ENCODE measurements around the gene BCL7B. TPM values are rescaled to one million over a fixed set of nuclear protein-coding genes. Genes with fewer than 3 reads are reported as not detected.

Gene BCL7B
- total and polyA plus RNA-seq, 2 of the 13 experiments (the other 11 are each of a cell fraction or from before 2014, with no cell fraction given): 24.3 to 38.2 TPM

DNA sequence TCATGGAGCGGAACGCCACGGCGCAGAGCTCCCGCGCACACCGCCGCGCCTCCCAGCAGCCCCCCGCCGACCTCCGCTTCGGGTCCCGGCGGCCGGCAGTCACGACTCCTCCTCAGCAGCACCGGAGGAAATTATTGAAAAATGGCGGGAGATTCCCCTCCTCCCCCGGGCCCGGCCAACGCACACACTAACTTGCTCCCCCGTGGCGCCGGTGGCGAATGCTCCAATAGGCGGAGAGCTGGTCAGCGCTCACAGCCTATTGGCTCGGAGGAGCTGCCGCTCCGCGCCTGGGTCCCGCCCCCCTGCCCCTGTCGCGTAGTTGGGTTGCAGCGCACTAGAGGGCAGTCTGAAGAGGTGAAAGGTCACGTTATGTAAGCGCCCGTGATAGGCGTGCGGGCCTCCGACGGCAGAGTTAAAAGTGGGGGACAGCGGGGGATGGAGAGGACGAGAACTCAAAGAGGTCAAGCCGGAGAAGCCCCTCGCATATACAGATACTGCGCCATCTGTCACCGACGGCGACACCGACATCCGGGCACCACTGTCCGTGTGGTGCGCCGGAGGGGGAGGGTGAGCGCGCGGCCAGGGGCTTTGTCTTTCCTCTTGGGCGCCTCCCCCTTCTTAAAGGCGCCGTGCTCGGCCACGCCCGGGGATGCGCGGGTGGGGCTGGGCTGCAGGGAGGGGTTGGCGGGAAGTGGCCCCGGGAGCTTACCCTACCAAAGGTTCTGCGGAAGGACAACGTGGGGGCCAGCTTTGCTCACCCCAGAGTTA, 35.2 kb downstream of the BCL7B start, which contains the start of gene BAZ1B (continued):
- TF ChIP-seq, protein P1, sequence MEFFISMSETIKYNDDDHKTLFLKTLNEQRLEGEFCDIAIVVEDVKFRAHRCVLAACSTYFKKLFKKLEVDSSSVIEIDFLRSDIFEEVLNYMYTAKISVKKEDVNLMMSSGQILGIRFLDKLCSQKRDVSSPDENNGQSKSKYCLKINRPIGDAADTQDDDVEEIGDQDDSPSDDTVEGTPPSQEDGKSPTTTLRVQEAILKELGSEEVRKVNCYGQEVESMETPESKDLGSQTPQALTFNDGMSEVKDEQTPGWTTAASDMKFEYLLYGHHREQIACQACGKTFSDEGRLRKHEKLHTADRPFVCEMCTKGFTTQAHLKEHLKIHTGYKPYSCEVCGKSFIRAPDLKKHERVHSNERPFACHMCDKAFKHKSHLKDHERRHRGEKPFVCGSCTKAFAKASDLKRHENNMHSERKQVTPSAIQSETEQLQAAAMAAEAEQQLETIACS (CRISPR knock-in tag; IDR thresholded peaks at IDR 0.05): peak; percentile 62
- TF ChIP-seq IKZF4 (CRISPR knock-in tag; IDR thresholded peaks at IDR 0.05; ENCODE audit: borderline replicate concordance, low read depth, not compliant biosample characterization): no peak
- no peak for TF ChIP-seq SMARCE1 (IDR thresholded peaks at IDR 0.05; ENCODE audit: borderline replicate concordance)
- TF ChIP-seq MXD4 (CRISPR knock-in tag; IDR thresholded peaks at IDR 0.05): peak; percentile 71; the same call in 1 of the 2 replicates
- TF ChIP-seq, protein P2, sequence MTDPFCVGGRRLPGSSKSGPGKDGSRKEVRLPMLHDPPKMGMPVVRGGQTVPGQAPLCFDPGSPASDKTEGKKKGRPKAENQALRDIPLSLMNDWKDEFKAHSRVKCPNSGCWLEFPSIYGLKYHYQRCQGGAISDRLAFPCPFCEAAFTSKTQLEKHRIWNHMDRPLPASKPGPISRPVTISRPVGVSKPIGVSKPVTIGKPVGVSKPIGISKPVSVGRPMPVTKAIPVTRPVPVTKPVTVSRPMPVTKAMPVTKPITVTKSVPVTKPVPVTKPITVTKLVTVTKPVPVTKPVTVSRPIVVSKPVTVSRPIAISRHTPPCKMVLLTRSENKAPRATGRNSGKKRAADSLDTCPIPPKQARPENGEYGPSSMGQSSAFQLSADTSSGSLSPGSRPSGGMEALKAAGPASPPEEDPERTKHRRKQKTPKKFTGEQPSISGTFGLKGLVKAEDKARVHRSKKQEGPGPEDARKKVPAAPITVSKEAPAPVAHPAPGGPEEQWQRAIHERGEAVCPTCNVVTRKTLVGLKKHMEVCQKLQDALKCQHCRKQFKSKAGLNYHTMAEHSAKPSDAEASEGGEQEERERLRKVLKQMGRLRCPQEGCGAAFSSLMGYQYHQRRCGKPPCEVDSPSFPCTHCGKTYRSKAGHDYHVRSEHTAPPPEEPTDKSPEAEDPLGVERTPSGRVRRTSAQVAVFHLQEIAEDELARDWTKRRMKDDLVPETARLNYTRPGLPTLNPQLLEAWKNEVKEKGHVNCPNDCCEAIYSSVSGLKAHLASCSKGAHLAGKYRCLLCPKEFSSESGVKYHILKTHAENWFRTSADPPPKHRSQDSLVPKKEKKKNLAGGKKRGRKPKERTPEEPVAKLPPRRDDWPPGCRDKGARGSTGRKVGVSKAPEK (CRISPR knock-in tag; IDR thresholded peaks at IDR 0.05; ENCODE audit: borderline replicate concordance): no peak
- TF ChIP-seq FOXK2 (IDR thresholded peaks at IDR 0.05): no peak
- no peak for TF ChIP-seq PHB2 (IDR thresholded peaks at IDR 0.05; ENCODE audit: partially characterized antibody)
- TF ChIP-seq CCDC6 (CRISPR knock-in tag; IDR thresholded peaks at IDR 0.05): 0 out of 2 replicates have a peak, but pooled peaks have one; percentile 60
- TF ChIP-seq SP1 (IDR thresholded peaks at IDR 0.05): no peak
- peak; percentile 65 for TF ChIP-seq SP1 (CRISPR knock-in tag; IDR thresholded peaks at IDR 0.05)
- TF ChIP-seq ZNF615 (CRISPR knock-in tag; IDR thresholded peaks at IDR 0.05; ENCODE audit: borderline replicate concordance): no peak
- TF ChIP-seq, protein P3, sequence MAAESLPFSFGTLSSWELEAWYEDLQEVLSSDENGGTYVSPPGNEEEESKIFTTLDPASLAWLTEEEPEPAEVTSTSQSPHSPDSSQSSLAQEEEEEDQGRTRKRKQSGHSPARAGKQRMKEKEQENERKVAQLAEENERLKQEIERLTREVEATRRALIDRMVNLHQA (CRISPR knock-in tag; IDR thresholded peaks at IDR 0.05): no peak
- TF ChIP-seq, protein P4, sequence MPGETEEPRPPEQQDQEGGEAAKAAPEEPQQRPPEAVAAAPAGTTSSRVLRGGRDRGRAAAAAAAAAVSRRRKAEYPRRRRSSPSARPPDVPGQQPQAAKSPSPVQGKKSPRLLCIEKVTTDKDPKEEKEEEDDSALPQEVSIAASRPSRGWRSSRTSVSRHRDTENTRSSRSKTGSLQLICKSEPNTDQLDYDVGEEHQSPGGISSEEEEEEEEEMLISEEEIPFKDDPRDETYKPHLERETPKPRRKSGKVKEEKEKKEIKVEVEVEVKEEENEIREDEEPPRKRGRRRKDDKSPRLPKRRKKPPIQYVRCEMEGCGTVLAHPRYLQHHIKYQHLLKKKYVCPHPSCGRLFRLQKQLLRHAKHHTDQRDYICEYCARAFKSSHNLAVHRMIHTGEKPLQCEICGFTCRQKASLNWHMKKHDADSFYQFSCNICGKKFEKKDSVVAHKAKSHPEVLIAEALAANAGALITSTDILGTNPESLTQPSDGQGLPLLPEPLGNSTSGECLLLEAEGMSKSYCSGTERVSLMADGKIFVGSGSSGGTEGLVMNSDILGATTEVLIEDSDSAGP (CRISPR knock-in tag; IDR thresholded peaks at IDR 0.05; ENCODE audit: borderline replicate concordance): peak; percentile 100
- no peak for TF ChIP-seq ZNF382 (CRISPR knock-in tag; IDR thresholded peaks at IDR 0.05; ENCODE audit: borderline replicate concordance)
- no peak for TF ChIP-seq ZEB1 (IDR thresholded peaks at IDR 0.05; ENCODE audit: insufficient replicate concordance, low read depth)
- TF ChIP-seq HOXA9 (CRISPR knock-in tag; IDR thresholded peaks at IDR 0.05; ENCODE audit: borderline replicate concordance): 0 out of 2 replicates have a peak, but pooled peaks have one; percentile 64
- no peak for TF ChIP-seq GTF3A (CRISPR knock-in tag; conservative IDR thresholded peaks at IDR 0.05)
- TF ChIP-seq, protein P5, sequence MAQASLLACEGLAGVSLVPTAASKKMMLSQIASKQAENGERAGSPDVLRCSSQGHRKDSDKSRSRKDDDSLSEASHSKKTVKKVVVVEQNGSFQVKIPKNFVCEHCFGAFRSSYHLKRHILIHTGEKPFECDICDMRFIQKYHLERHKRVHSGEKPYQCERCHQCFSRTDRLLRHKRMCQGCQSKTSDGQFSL (CRISPR knock-in tag; IDR thresholded peaks at IDR 0.05): no peak; the same call in 1 of the 2 replicates
- no peak for TF ChIP-seq PRPF4 (IDR thresholded peaks at IDR 0.05; ENCODE audit: low read depth, low read length, poor library complexity, severe bottlenecking)
- peak; percentile 35 for TF ChIP-seq ETV5 (CRISPR knock-in tag; IDR thresholded peaks at IDR 0.05; ENCODE audit: borderline replicate concordance)
- TF ChIP-seq, protein P6, sequence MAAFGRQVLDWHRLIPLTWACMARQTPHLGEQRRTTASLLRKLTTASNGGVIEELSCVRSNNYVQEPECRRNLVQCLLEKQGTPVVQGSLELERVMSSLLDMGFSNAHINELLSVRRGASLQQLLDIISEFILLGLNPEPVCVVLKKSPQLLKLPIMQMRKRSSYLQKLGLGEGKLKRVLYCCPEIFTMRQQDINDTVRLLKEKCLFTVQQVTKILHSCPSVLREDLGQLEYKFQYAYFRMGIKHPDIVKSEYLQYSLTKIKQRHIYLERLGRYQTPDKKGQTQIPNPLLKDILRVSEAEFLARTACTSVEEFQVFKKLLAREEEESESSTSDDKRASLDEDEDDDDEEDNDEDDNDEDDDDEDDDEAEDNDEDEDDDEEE (CRISPR knock-in tag; IDR thresholded peaks at IDR 0.05): 0 out of 2 replicates have a peak, but pooled peaks have one; percentile 35
